Measurements from ENCODE around the gene CDH24. TPM values are rescaled to one million over a fixed set of nuclear protein-coding genes. Genes with fewer than 3 reads are reported as not detected.

The CDH24 gene
- total and polyA plus RNA-seq, 10 of the 15 experiments (the other 5 are each of a cell fraction or from before 2014, with no cell fraction given): 0.10 to 1.5 (median 0.45) TPM; not detected in 2

- TF ChIP-seq MEF2B (IDR thresholded peaks at IDR 0.05; ENCODE audit: partially characterized antibody, poor library complexity, severe bottlenecking) (no peak), TBL1XR1 (IDR thresholded peaks at IDR 0.05; ENCODE audit: low read depth, low read length) (peak; percentile 27; the same call in 1 of the 2 replicates), SPI1 (IDR thresholded peaks at IDR 0.05; ENCODE audit: borderline replicate concordance, insufficient read depth, low read depth, low read length) (no peak; the same call in 1 of the 2 replicates), PML (IDR thresholded peaks at IDR 0.05; ENCODE audit: low read length) (peak; percentile 73; the same call in 1 of the 2 replicates), ZNF207 (IDR thresholded peaks at IDR 0.05; ENCODE audit: borderline replicate concordance) (peak; percentile 42; the same call in 1 of the 2 replicates), E2F8 (IDR thresholded peaks at IDR 0.05; ENCODE audit: low read depth, partially characterized antibody) (peak; percentile 80)
Observed at GRCh38 chr14:23034498-23035302, 22.6 kb downstream of the CDH24 start, which contains the start of gene PSMB5 (continued).
